ENCODE data around the gene CMYA5.

The CMYA5 gene

DNA sequence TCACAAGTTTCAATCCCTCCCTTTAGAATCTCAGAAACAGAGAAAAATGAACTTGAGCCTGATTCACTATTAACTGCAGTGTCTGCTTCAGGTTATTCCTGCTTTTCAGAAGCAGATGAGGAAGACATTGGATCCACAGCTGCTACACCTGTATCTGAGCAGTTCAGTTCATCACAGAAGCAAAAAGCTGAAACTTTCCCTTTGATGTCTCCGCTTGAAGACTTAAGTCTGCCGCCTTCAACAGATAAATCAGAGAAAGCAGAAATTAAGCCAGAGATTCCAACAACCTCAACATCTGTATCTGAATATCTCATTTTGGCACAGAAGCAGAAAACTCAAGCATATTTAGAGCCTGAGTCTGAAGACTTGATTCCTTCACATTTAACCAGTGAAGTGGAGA is 42.1 kb downstream of the CMYA5 start:
- TF ChIP-seq ZFP3 (CRISPR knock-in tag; IDR thresholded peaks at IDR 0.05) (no peak), ISL1 (CRISPR knock-in tag; IDR thresholded peaks at IDR 0.05) (no peak), TCF4 (CRISPR knock-in tag; IDR thresholded peaks at IDR 0.05; ENCODE audit: borderline replicate concordance) (no peak), OSR1 (CRISPR knock-in tag; IDR thresholded peaks at IDR 0.05) (no peak), GLIS3 (CRISPR knock-in tag; IDR thresholded peaks at IDR 0.05) (no peak), TOX (CRISPR knock-in tag; IDR thresholded peaks at IDR 0.05; ENCODE audit: borderline replicate concordance) (no peak), ARNTL (CRISPR knock-in tag; IDR thresholded peaks at IDR 0.05; ENCODE audit: borderline replicate concordance, low read depth) (no peak), CSDC2 (CRISPR knock-in tag; IDR thresholded peaks at IDR 0.05) (no peak), ZC3H10 (CRISPR knock-in tag; IDR thresholded peaks at IDR 0.05) (no peak), BACH2 (CRISPR knock-in tag; IDR thresholded peaks at IDR 0.05; ENCODE audit: borderline replicate concordance) (no peak), RARB (CRISPR knock-in tag; IDR thresholded peaks at IDR 0.05) (no peak), ZFP30 (CRISPR knock-in tag; IDR thresholded peaks at IDR 0.05) (no peak), ZNF70 (CRISPR knock-in tag; IDR thresholded peaks at IDR 0.05) (no peak), SNAI2 (CRISPR knock-in tag; IDR thresholded peaks at IDR 0.05) (no peak), ZNF8 (CRISPR knock-in tag; IDR thresholded peaks at IDR 0.05) (no peak)
- TF ChIP-seq, protein P1, sequence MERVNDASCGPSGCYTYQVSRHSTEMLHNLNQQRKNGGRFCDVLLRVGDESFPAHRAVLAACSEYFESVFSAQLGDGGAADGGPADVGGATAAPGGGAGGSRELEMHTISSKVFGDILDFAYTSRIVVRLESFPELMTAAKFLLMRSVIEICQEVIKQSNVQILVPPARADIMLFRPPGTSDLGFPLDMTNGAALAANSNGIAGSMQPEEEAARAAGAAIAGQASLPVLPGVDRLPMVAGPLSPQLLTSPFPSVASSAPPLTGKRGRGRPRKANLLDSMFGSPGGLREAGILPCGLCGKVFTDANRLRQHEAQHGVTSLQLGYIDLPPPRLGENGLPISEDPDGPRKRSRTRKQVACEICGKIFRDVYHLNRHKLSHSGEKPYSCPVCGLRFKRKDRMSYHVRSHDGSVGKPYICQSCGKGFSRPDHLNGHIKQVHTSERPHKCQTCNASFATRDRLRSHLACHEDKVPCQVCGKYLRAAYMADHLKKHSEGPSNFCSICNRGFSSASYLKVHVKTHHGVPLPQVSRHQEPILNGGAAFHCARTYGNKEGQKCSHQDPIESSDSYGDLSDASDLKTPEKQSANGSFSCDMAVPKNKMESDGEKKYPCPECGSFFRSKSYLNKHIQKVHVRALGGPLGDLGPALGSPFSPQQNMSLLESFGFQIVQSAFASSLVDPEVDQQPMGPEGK (CRISPR knock-in tag; IDR thresholded peaks at IDR 0.05; ENCODE audit: borderline replicate concordance), result no peak
- TF ChIP-seq, protein P2, sequence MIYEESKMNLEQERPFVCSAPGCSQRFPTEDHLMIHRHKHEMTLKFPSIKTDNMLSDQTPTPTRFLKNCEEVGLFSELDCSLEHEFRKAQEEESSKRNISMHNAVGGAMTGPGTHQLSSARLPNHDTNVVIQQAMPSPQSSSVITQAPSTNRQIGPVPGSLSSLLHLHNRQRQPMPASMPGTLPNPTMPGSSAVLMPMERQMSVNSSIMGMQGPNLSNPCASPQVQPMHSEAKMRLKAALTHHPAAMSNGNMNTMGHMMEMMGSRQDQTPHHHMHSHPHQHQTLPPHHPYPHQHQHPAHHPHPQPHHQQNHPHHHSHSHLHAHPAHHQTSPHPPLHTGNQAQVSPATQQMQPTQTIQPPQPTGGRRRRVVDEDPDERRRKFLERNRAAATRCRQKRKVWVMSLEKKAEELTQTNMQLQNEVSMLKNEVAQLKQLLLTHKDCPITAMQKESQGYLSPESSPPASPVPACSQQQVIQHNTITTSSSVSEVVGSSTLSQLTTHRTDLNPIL (CRISPR knock-in tag; IDR thresholded peaks at IDR 0.05; ENCODE audit: low read depth), result no peak
- TF ChIP-seq, protein P3, sequence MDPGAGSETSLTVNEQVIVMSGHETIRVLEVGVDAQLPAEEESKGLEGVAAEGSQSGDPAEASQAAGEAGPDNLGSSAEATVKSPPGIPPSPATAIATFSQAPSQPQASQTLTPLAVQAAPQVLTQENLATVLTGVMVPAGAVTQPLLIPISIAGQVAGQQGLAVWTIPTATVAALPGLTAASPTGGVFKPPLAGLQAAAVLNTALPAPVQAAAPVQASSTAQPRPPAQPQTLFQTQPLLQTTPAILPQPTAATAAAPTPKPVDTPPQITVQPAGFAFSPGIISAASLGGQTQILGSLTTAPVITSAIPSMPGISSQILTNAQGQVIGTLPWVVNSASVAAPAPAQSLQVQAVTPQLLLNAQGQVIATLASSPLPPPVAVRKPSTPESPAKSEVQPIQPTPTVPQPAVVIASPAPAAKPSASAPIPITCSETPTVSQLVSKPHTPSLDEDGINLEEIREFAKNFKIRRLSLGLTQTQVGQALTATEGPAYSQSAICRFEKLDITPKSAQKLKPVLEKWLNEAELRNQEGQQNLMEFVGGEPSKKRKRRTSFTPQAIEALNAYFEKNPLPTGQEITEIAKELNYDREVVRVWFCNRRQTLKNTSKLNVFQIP (CRISPR knock-in tag; IDR thresholded peaks at IDR 0.05; ENCODE audit: borderline replicate concordance, low read depth), result no peak
- TF ChIP-seq, protein P4, sequence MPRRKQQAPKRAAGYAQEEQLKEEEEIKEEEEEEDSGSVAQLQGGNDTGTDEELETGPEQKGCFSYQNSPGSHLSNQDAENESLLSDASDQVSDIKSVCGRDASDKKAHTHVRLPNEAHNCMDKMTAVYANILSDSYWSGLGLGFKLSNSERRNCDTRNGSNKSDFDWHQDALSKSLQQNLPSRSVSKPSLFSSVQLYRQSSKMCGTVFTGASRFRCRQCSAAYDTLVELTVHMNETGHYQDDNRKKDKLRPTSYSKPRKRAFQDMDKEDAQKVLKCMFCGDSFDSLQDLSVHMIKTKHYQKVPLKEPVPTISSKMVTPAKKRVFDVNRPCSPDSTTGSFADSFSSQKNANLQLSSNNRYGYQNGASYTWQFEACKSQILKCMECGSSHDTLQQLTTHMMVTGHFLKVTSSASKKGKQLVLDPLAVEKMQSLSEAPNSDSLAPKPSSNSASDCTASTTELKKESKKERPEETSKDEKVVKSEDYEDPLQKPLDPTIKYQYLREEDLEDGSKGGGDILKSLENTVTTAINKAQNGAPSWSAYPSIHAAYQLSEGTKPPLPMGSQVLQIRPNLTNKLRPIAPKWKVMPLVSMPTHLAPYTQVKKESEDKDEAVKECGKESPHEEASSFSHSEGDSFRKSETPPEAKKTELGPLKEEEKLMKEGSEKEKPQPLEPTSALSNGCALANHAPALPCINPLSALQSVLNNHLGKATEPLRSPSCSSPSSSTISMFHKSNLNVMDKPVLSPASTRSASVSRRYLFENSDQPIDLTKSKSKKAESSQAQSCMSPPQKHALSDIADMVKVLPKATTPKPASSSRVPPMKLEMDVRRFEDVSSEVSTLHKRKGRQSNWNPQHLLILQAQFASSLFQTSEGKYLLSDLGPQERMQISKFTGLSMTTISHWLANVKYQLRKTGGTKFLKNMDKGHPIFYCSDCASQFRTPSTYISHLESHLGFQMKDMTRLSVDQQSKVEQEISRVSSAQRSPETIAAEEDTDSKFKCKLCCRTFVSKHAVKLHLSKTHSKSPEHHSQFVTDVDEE (CRISPR knock-in tag; IDR thresholded peaks at IDR 0.05), result no peak
- ATAC-seq, result no peak

DNA sequence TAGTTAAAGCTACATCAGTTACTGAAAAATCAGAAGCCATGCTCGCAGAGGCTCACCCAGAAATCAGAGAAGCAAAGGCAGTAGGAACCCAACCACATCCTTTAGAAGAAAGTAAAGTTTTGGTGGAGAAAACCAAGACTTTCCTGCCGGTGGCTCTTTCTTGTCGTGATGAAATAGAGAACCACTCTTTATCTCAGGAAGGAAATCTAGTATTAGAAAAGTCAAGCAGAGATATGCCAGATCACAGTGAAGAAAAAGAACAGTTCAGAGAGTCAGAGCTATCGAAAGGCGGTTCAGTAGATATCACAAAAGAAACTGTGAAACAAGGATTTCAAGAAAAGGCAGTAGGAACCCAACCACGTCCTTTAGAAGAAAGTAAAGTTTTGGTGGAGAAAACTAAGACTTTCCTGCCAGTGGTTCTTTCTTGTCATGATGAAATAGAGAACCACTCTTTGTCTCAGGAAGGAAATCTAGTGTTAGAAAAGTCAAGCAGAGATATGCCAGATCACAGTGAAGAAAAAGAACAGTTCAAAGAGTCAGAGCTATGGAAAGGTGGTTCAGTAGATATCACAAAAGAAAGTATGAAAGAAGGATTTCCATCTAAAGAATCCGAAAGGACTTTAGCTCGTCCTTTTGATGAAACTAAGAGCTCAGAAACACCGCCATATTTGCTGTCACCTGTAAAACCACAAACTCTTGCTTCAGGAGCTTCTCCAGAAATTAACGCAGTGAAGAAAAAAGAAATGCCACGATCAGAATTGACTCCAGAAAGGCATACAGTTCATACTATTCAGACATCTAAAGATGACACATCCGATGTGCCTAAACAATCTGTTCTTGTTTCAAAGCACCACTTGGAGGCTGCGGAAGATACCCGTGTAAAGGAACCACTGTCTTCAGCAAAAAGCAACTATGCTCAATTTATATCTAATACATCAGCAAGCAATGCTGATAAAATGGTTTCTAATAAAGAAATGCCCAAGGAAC is 47.2 kb downstream of the CMYA5 start:
- ATAC-seq, result no peak
- TF ChIP-seq, protein P2 (CRISPR knock-in tag; IDR thresholded peaks at IDR 0.05; ENCODE audit: low read depth), result no peak
- TF ChIP-seq ZFP30 (CRISPR knock-in tag; IDR thresholded peaks at IDR 0.05) (no peak), BACH2 (CRISPR knock-in tag; IDR thresholded peaks at IDR 0.05; ENCODE audit: borderline replicate concordance) (no peak), ZNF70 (CRISPR knock-in tag; IDR thresholded peaks at IDR 0.05) (no peak), ESRRG (CRISPR knock-in tag; IDR thresholded peaks at IDR 0.05) (no peak), GLIS3 (CRISPR knock-in tag; IDR thresholded peaks at IDR 0.05) (no peak), TCF4 (CRISPR knock-in tag; IDR thresholded peaks at IDR 0.05; ENCODE audit: borderline replicate concordance) (no peak), ZC3H10 (CRISPR knock-in tag; IDR thresholded peaks at IDR 0.05) (no peak), PPARA (CRISPR knock-in tag; IDR thresholded peaks at IDR 0.05; ENCODE audit: borderline replicate concordance) (no peak), ISL1 (CRISPR knock-in tag; IDR thresholded peaks at IDR 0.05) (no peak)
- TF ChIP-seq, protein P4 (CRISPR knock-in tag; IDR thresholded peaks at IDR 0.05), result no peak
- TF ChIP-seq, protein P3 (CRISPR knock-in tag; IDR thresholded peaks at IDR 0.05; ENCODE audit: borderline replicate concordance, low read depth), result no peak
- TF ChIP-seq, protein P1 (CRISPR knock-in tag; IDR thresholded peaks at IDR 0.05; ENCODE audit: borderline replicate concordance), result no peak
